ENCODE results near the gene FMO4.

FMO4 gene

GRCh38 chr1:171295821-171296220, 18.2 kb upstream of the FMO4 start:
- ChIA-PET POLR2A (no interaction called here), CTCF (interaction anchor here (0.7 to 1.6 kb wide), 2 partner anchors 8 to 44 kb away, joined by 3 to 4 read pairs; no protein-coding TSS in a partner anchor)
- no peak for TF ChIP-seq ZNF184 (tag by site-specific recombination; IDR thresholded peaks at IDR 0.05)
- TF ChIP-seq ZNF221 (tag by site-specific recombination; IDR thresholded peaks at IDR 0.05; ENCODE audit: borderline replicate concordance), result no peak
- TF ChIP-seq ZBTB17 (tag by site-specific recombination; IDR thresholded peaks at IDR 0.05), result no peak
- TF ChIP-seq ZNF266 (tag by site-specific recombination; IDR thresholded peaks at IDR 0.05; ENCODE audit: low read depth), result no peak
- no peak for TF ChIP-seq ZFHX2 (tag by site-specific recombination; conservative IDR thresholded peaks at IDR 0.05)
- TF ChIP-seq ZNF398 (tag by site-specific recombination; IDR thresholded peaks at IDR 0.05), result no peak
- no peak for TF ChIP-seq MEIS1 (CRISPR knock-in tag; IDR thresholded peaks at IDR 0.05; ENCODE audit: borderline replicate concordance)
- no peak for TF ChIP-seq ZNF785 (tag by site-specific recombination; IDR thresholded peaks at IDR 0.05)
- TF ChIP-seq ZNF423 (tag by site-specific recombination; IDR thresholded peaks at IDR 0.05), result no peak
- TF ChIP-seq, protein P1, sequence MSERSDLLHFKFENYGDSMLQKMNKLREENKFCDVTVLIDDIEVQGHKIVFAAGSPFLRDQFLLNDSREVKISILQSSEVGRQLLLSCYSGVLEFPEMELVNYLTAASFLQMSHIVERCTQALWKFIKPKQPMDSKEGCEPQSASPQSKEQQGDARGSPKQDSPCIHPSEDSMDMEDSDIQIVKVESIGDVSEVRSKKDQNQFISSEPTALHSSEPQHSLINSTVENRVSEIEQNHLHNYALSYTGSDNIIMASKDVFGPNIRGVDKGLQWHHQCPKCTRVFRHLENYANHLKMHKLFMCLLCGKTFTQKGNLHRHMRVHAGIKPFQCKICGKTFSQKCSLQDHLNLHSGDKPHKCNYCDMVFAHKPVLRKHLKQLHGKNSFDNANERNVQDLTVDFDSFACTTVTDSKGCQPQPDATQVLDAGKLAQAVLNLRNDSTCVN (tag by site-specific recombination; optimal IDR thresholded peaks at IDR 0.05), result no peak
- TF ChIP-seq REST (tag by site-specific recombination; IDR thresholded peaks at IDR 0.05), result no peak
- TF ChIP-seq OVOL3 (tag by site-specific recombination; IDR thresholded peaks at IDR 0.05), result no peak
- TF ChIP-seq ZFP3 (tag by site-specific recombination; IDR thresholded peaks at IDR 0.05; ENCODE audit: low read depth), result no peak
- no peak overlapping the region for H3K4me3 ChIP-seq (ENCODE audit: low read depth, low read length)
- no peak overlapping the region for H3K27ac ChIP-seq (ENCODE audit: extremely low read depth, low read depth, low read length)
- H3K9me3 ChIP-seq (ENCODE audit: control insufficient read depth, insufficient read depth, low read depth, low read length), result no peaks in the 10 kb centered on the region
- H3K4me1 ChIP-seq (ENCODE audit: control insufficient read depth, insufficient read depth, low read length), result no peaks in the 10 kb centered on the region
- no peaks in the 10 kb centered on the region for H3K36me3 ChIP-seq (ENCODE audit: control insufficient read depth in 2 of 2, insufficient read depth in 1 of 2, low read length in 2 of 2)

- Histone ChIP-seq H3K9me3 (ENCODE audit: control insufficient read depth, insufficient read depth, low read depth, low read length) (no peaks in the 10 kb centered on the region), H3K4me1 (ENCODE audit: control insufficient read depth, insufficient read depth, low read length) (no peaks in the 10 kb centered on the region), H3K36me3 (ENCODE audit: control insufficient read depth in 2 of 2, insufficient read depth in 1 of 2, low read length in 2 of 2) (no peaks in the 10 kb centered on the region), H3K27ac (ENCODE audit: extremely low read depth, low read depth, low read length) (no peak overlapping the region), H3K4me3 (ENCODE audit: low read depth, low read length) (no peak overlapping the region)
- ChIA-PET CTCF (interaction anchor here (0.7 to 2.1 kb wide), 2 partner anchors 17 to 56 kb away, joined by 5 to 10 read pairs; no protein-coding TSS in a partner anchor), POLR2A (no interaction called here)
- no peak for TF ChIP-seq ZNF223 (tag by site-specific recombination; IDR thresholded peaks at IDR 0.05)
- no peak for TF ChIP-seq KLF1 (tag by site-specific recombination; IDR thresholded peaks at IDR 0.05)
- no peak for TF ChIP-seq ZNF837 (tag by site-specific recombination; IDR thresholded peaks at IDR 0.05)
- TF ChIP-seq ZNF433 (tag by site-specific recombination; IDR thresholded peaks at IDR 0.05; ENCODE audit: low read depth), result no peak
- no peak for TF ChIP-seq ZFP41 (tag by site-specific recombination; IDR thresholded peaks at IDR 0.05; ENCODE audit: borderline replicate concordance)
- TF ChIP-seq ZBTB1 (tag by site-specific recombination; IDR thresholded peaks at IDR 0.05), result no peak
- TF ChIP-seq SCRT1 (tag by site-specific recombination; IDR thresholded peaks at IDR 0.05; ENCODE audit: borderline replicate concordance), result no peak
- no peak for TF ChIP-seq ZNF777 (tag by site-specific recombination; IDR thresholded peaks at IDR 0.05; ENCODE audit: borderline replicate concordance)
- no peak for TF ChIP-seq ZNF169 (tag by site-specific recombination; IDR thresholded peaks at IDR 0.05)
- TF ChIP-seq ZSCAN30 (tag by site-specific recombination; IDR thresholded peaks at IDR 0.05), result no peak
- no peak for TF ChIP-seq ZBTB49 (tag by site-specific recombination; IDR thresholded peaks at IDR 0.05; ENCODE audit: low read depth)
- TF ChIP-seq, protein P2, sequence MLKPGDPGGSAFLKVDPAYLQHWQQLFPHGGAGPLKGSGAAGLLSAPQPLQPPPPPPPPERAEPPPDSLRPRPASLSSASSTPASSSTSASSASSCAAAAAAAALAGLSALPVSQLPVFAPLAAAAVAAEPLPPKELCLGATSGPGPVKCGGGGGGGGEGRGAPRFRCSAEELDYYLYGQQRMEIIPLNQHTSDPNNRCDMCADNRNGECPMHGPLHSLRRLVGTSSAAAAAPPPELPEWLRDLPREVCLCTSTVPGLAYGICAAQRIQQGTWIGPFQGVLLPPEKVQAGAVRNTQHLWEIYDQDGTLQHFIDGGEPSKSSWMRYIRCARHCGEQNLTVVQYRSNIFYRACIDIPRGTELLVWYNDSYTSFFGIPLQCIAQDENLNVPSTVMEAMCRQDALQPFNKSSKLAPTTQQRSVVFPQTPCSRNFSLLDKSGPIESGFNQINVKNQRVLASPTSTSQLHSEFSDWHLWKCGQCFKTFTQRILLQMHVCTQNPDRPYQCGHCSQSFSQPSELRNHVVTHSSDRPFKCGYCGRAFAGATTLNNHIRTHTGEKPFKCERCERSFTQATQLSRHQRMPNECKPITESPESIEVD (tag by site-specific recombination; IDR thresholded peaks at IDR 0.05), result no peak
These were observed 17.1 kb upstream of the FMO4 start for GRCh38 chr1:171296897-171297296.

All from HEK293 (cell line).